Prostate gland (tissue), 2 donors: ENCODE measurements around the gene PROS1.
"Not testable (repeated sequence)": the region's sequence is repeated elsewhere in the genome, so short reads cannot be mapped to it uniquely, and the experiment has no call there.

Source experiments
- CTCF ChIP-seq, 4 experiments: fragments of 200-600 bp in 2 of 4; fragments of 450-650 bp in 2 of 4; sonication (generic) in 2 of 4; IDR thresholded peaks; 1 replicate in 3 of 4; 2 replicates in 1 of 4; pipeline ENCODE4 v1.5.1; 2016 to 2019; ENCODE audit warnings: antibody characterized with exemption in 4 of 4, mild to moderate bottlenecking in 2 of 4, moderate library complexity in 2 of 4
- POLR2A ChIP-seq: fragments of 450-650 bp; IDR thresholded peaks from one replicate; pipeline ENCODE4 v1.6.1; 2016; ENCODE audit warnings: antibody characterized with exemption, mild to moderate bottlenecking
- POLR2AphosphoS5 ChIP-seq: sonication (generic); formaldehyde crosslinking; IDR thresholded peaks from one replicate; pipeline ENCODE4 v1.6.1; 2017; ENCODE audit warnings: antibody characterized with exemption

GRCh38 chr3:93965106-93965505 lies 8.6 kb downstream of the PROS1 start:
- not testable (repeated sequence) for TF ChIP-seq POLR2A; CTCF (IDR thresholded peaks at IDR 0.05); POLR2AphosphoS5
